ENCODE measurements around the gene RTCA.

Gene RTCA

DNA sequence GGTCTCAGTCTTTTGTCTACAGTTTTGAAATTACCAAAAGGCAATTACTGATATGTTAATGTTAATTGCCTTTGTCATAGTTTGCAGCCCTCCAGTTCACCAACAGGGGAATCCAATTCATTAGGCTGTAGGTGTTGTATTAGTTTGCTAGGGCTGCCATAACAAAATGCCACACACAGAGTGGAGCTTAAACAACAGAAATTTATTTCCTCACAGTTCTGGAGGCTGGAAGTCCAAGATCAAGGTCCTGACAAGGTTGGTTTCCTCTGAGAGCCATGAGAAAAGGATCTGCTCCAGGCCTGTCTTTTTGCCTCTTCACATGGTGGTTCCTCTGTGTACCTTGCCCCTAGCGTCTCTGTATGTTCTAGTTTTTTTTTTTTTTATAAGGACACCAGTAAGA, 1.3 kb downstream of the RTCA start:
- TF ChIP-seq, protein P1, sequence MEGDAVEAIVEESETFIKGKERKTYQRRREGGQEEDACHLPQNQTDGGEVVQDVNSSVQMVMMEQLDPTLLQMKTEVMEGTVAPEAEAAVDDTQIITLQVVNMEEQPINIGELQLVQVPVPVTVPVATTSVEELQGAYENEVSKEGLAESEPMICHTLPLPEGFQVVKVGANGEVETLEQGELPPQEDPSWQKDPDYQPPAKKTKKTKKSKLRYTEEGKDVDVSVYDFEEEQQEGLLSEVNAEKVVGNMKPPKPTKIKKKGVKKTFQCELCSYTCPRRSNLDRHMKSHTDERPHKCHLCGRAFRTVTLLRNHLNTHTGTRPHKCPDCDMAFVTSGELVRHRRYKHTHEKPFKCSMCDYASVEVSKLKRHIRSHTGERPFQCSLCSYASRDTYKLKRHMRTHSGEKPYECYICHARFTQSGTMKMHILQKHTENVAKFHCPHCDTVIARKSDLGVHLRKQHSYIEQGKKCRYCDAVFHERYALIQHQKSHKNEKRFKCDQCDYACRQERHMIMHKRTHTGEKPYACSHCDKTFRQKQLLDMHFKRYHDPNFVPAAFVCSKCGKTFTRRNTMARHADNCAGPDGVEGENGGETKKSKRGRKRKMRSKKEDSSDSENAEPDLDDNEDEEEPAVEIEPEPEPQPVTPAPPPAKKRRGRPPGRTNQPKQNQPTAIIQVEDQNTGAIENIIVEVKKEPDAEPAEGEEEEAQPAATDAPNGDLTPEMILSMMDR (IDR thresholded peaks at IDR 0.05; ENCODE audit: low read depth, low read length) = no peak
- in situ Hi-C loops (cut with HindIII; ENCODE audit: low sequenced_read_pairs) = no loop called here
- no peak for DNase-seq (ENCODE audit: low read depth, low spot score)

DNA sequence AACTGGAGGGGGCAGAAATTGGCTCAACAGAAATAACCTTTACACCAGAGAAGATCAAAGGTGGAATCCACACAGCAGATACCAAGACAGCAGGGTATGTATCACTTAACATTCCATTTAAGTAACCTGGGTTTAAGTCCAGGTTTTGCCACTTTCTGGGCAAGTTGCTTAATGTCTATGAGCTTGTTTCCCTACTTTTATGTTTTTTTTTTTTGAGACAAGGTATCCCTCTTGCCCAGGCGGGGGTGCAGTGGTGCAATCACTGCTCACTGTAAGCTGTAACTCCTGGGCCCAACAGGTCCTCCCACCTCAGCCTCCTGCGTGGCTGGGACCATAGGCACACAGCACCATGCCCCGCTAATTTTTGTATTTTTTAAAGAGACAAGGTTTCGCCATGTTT, 2.2 kb downstream of the RTCA start:
- TF ChIP-seq, protein P1 (IDR thresholded peaks at IDR 0.05; ENCODE audit: low read depth, low read length) = no peak
- H3K4me3 ChIP-seq (ENCODE audit: low read depth, low read length) = no peak overlapping the region
- in situ Hi-C loops (cut with HindIII; ENCODE audit: low sequenced_read_pairs) = no loop called here

More for the DNA sequence above, 1.3 kb downstream of the RTCA start:
- peak overlapping the region; percentile 98 for H3K4me3 ChIP-seq (ENCODE audit: low read depth, low read length)

DNA sequence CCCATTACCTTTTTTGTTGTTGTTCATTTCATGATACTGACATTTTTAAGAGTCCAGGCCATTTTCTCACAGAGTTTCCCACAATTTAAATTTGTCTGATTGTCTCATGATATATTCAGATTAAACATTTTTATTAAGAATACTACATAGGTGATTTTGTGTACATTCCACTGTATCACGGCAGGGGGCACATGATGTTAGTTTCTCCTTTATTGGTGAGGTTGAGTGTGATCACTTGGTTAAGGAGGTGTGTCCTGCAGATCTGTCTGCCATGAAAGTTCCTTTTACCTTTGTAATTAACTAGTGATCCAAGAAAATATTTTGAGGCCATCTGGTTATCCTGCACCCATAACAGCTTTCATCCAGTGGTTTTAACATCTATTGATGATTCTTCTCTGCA, 11.8 kb downstream of the RTCA start:
- no peak for DNase-seq (ENCODE audit: low read depth, low spot score)
- TF ChIP-seq, protein P1 (IDR thresholded peaks at IDR 0.05; ENCODE audit: low read depth, low read length) = no peak
- in situ Hi-C loops (cut with HindIII; ENCODE audit: low sequenced_read_pairs) = no loop called here
- H3K4me3 ChIP-seq (ENCODE audit: low read depth, low read length) = no peak overlapping the region

More for the DNA sequence above, 2.2 kb downstream of the RTCA start:
- DNase-seq (ENCODE audit: low read depth, low spot score) = no peak

DNA sequence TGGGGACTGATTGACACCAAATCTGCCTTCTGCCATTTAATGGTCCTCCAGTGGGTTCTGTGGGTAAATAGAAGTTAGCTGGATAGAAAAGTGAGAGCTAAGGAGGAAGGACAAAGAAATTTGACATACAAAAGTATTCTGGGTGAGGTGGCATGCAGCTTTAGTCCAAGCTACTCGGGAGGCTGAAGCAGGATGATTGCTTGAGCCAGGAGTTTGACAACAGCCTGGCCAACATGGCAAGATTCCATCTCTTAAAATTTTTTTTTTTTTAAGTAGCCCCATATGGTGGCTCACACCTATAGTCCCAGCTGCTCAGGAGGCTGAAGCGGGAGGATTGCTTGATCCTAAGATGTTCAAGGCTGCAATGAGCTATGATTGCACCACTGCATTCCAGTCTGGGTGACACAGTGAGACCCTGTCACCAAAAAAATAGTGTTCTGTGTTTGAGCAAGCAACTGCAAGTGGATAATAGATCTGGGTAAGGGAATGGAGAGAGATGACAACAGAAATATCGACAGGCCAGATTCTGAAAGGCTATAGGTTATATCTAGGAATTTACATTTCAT, 13.4 kb downstream of the RTCA start:
- in situ Hi-C loops (cut with HindIII; ENCODE audit: low sequenced_read_pairs) = no loop called here
- TF ChIP-seq, protein P1 (IDR thresholded peaks at IDR 0.05; ENCODE audit: low read depth, low read length) = no peak

DNA sequence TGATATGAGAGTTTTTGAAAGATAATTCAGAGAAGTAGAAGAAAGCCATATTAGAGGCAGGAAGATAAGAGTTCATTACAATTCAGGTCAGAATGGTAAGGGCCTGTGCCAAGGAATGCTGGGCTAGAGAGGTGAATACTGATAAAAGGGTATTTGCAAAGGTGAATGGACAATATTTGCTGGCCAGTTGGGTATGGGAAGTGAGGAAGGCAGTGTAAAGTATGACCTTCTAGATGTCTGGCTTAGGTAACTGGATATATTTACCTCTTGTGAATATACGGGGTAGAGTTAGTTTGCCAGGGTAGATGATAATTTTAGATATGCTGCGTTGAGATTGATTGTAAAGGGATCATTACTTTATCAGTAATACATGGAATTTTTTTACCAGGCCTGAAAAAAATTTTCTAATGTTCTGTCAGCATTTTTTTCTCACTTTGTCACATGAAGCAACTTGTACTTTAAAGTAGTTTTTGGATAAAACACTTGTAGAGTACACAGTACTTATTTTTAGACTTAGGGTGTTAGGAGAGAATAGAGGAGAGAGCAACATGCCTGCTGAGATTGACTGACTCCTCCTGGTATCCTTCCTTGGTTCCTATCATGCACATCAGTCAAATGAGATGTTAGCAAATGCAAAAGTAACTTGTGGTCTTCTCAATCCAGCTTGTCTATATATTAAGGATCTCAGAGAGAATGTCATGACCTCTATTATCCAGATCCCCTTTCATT, 14.1 kb downstream of the RTCA start:
- TF ChIP-seq, protein P1 (IDR thresholded peaks at IDR 0.05; ENCODE audit: low read depth, low read length) = no peak
- no peak for DNase-seq (ENCODE audit: low read depth, low spot score)
- in situ Hi-C loops (cut with HindIII; ENCODE audit: low sequenced_read_pairs) = no loop called here
- H3K4me3 ChIP-seq (ENCODE audit: low read depth, low read length) = no peak overlapping the region

More for the DNA sequence above, 13.4 kb downstream of the RTCA start:
- no peak overlapping the region for H3K4me3 ChIP-seq (ENCODE audit: low read depth, low read length)
- DNase-seq (ENCODE audit: low read depth, low spot score) = no peak

DNA sequence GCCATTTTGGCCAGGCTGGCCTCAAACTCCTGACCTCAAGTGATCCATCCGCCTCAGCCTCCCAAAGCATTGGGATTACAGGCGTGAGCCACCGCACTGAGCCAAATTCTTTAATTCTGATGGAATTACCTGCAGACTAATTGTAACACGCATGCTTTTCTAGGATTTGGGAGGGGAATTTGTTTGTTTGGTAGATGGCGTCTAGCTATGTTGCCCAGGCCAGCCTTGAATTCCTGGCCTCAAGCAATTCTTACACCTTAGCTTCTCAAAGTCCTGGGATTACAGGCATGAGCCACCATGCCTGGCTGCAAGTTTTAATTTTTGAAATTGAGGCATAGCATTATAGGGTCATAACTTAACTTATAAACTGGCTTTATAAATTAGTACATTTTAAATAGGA, 18.6 kb downstream of the RTCA start:
- in situ Hi-C loops (cut with HindIII; ENCODE audit: low sequenced_read_pairs) = no loop called here
- TF ChIP-seq, protein P1 (IDR thresholded peaks at IDR 0.05; ENCODE audit: low read depth, low read length) = no peak
- no peak overlapping the region for H3K4me3 ChIP-seq (ENCODE audit: low read depth, low read length)
- no peak for DNase-seq (ENCODE audit: low read depth, low spot score)
